ENCODE data around the gene KAT8. TPM values are rescaled to one million over a fixed set of nuclear protein-coding genes. Genes with fewer than 3 reads are reported as not detected.
A peak's percentile ranks its signal among the peaks of the same experiment; 100 is the strongest.
"Not testable (repeated sequence)": the region's sequence is repeated elsewhere in the genome, so short reads cannot be mapped to it uniquely, and the experiment has no call there.

KAT8 gene
- total RNA-seq, 2 experiments from 2014 or later = 54.8 to 56.1 TPM

- H3K27ac Mint-ChIP-seq = no peak overlapping the region
Observed at GRCh38 chr16:31087481-31087880, 30.0 kb upstream of the KAT8 start.

GRCh38 chr16:31087971-31088370 is 29.5 kb upstream of the KAT8 start:
- DNase-seq (no peak), ATAC-seq (no peak)
- Mint-ChIP-seq H3K4me1 (peaks cover 6% of the 10 kb centered on the region), H3K36me3 (peaks cover 6% of the 10 kb centered on the region), H3K27me3 (no peaks in the 10 kb centered on the region), H3K27ac (no peak overlapping the region), H3K9me3 (ENCODE audit: low read depth) (no peaks in the 10 kb centered on the region), H3K4me3 (no peak overlapping the region)
- CTCF ChIA-PET = no interaction called here

More at GRCh38 chr16:31087481-31087880, 30.0 kb upstream of the KAT8 start:
- H3K36me3 Mint-ChIP-seq = peaks cover 6% of the 10 kb centered on the region
- no peak for DNase-seq
- peaks cover 1% of the 10 kb centered on the region for H3K4me1 Mint-ChIP-seq
- no peak overlapping the region for H3K4me3 Mint-ChIP-seq
- no peaks in the 10 kb centered on the region for H3K27me3 Mint-ChIP-seq
- CTCF ChIA-PET = no interaction called here
- ATAC-seq = no peak
- H3K9me3 Mint-ChIP-seq (ENCODE audit: low read depth) = no peaks in the 10 kb centered on the region

- H3K36me3 Mint-ChIP-seq = peaks cover 6% of the 10 kb centered on the region
- no peak for ATAC-seq
- no peak within 1 kb of the TSS for H3K4me3 Mint-ChIP-seq
- peaks cover 10% of the 10 kb centered on the region for H3K4me1 Mint-ChIP-seq
- H3K27ac Mint-ChIP-seq = no peak within 1 kb of the TSS
- no peaks in the 10 kb centered on the region for H3K9me3 Mint-ChIP-seq (ENCODE audit: low read depth)
- H3K27me3 Mint-ChIP-seq = no peaks in the 10 kb centered on the region
- CTCF ChIA-PET = interaction anchor here (1.6 kb wide), 1 partner anchor 107 kb away, joined by 3 read pairs; no protein-coding TSS in a partner anchor
- DNase-seq = no peak
Observed at GRCh38 chr16:31088459-31089183, 28.8 kb upstream of the KAT8 start, which contains the start of gene PRSS53. Gene PRSS53, minus strand, starts transcription at chr16:31088943. Its CDS starts 134 bp downstream, at chr16:31088809.

DNA sequence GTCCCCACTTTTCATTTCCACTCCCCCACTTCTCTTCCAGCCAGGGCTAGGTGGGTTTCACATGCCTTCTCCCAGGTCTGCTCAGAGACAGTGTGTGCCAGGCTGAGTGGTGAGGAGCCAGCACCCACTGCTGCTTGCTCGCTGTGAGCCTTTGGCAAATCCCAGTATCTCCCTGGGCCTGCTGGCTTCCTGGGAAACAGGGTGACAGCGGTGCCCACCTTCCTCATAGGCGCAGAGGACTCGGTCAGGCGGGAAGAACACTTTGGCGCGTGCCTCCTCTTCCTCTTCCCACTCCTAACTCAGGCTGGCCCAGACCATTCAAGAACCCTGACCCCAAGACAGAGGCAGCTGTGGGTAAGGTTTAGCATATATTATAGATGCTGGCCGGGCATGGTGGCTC is 28.3 kb upstream of the KAT8 start:
- CTCF ChIA-PET = interaction anchor here (1.6 kb wide), 2 partner anchors 14 to 108 kb away, joined by 3 to 4 read pairs; no protein-coding TSS in a partner anchor
- no peak for ATAC-seq
- Mint-ChIP-seq H3K4me3 (no peak overlapping the region), H3K27me3 (no peaks in the 10 kb centered on the region), H3K4me1 (peaks cover 13% of the 10 kb centered on the region), H3K27ac (no peak overlapping the region), H3K9me3 (ENCODE audit: low read depth) (no peaks in the 10 kb centered on the region), H3K36me3 (peaks cover 6% of the 10 kb centered on the region)
- no peak for DNase-seq

DNA sequence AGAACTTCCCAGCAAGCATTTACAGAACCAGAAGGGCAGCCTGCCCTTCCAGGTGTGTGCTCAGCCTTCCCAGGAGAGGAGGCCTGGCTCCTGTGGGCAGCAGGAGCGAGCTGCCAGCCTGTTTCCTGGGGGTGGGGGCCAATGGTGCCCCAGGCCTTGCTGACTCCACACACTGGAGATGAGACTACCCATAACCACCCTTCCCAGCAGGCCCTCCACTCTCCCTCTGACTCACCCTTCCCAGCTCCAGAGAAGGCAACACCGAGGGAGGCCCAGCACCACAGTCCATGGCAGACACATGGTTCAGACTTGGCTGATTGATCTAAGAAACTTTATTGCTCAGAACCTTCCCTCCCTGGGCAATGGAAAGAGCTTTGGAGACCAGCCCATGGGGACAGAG is 26.9 kb upstream of the KAT8 start:
- Mint-ChIP-seq H3K36me3 (peaks cover 6% of the 10 kb centered on the region), H3K27me3 (no peaks in the 10 kb centered on the region), H3K4me1 (peaks cover 24% of the 10 kb centered on the region), H3K9me3 (ENCODE audit: low read depth) (no peaks in the 10 kb centered on the region), H3K4me3 (no peak overlapping the region), H3K27ac (no peak overlapping the region)
- CTCF ChIA-PET = interaction anchor here (1.6 kb wide), 1 partner anchor 13 kb away, joined by 4 read pairs; no protein-coding TSS in a partner anchor
- ATAC-seq (no peak), DNase-seq (no peak)

DNA sequence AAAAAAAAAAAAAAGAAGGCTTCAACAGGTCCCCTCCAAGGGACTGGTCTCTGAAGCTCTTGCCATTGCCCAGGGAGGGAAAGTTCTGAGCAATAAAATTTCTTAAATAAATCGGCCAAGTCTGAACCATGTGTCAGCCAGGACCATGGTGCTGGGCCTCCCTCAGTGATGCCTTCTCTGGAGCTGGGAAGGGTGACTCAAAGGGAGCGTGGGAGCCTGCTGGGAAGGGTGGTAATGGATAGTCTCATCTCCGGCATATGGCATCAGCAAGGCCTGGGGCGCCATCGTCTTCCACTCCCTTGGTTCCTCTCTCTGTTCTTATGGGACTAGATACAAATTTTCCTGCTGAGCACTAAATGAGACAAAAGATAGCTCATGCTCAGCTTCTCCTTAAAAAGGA is 25.1 kb upstream of the KAT8 start:
- Mint-ChIP-seq H3K27ac (no peak overlapping the region), H3K27me3 (no peaks in the 10 kb centered on the region), H3K4me3 (no peak overlapping the region), H3K36me3 (peaks cover 6% of the 10 kb centered on the region), H3K4me1 (peaks cover 30% of the 10 kb centered on the region), H3K9me3 (ENCODE audit: low read depth) (no peaks in the 10 kb centered on the region)
- DNase-seq (no peak), ATAC-seq (no peak)
- CTCF ChIA-PET = interaction anchor here (1.1 to 11.2 kb wide), 2 partner anchors 13 to 107 kb away, joined by 3 to 97 read pairs; partner anchors contain the start of gene HSD3B7

DNA sequence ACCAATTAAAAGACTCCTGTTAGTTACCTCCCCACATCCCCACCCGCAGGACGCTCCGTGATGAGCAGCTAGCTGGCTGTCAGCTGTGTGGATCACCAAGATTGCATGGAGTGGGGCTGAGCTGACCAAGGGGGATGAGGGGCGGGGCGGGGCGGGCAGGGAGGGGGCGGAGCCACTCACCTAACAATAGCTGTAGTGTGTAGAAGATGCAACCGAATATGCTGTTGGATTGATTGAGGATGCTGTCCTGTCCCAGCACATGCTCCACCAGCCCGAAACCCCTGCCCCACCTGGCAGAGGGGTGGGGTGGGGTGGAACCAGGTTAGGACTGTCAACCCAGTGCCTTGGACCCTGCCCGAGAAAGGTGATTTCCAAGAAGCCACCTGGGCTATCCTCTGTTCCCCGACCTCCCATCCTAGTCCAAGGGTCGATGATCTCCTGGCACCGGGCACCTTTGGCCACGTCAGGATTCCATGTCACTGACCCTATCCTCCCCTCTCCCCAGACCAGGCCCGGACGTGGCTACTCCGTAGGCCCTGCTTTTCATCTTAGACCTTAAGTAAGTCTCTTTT is 24.2 kb upstream of the KAT8 start:
- Mint-ChIP-seq H3K36me3 (peaks cover 6% of the 10 kb centered on the region), H3K27me3 (no peaks in the 10 kb centered on the region), H3K27ac (no peak overlapping the region), H3K4me3 (peak overlapping the region; percentile 98), H3K9me3 (ENCODE audit: low read depth) (no peaks in the 10 kb centered on the region), H3K4me1 (peaks cover 30% of the 10 kb centered on the region)
- DNase-seq (peak; percentile 51), ATAC-seq (no peak)
- CTCF ChIA-PET = interaction anchor here (1.1 to 11.2 kb wide), 5 partner anchors 14 to 140 kb away, joined by 3 to 97 read pairs (median 7); partner anchors contain the start of genes HSD3B7, ZNF646 and ZNF668

GRCh38 chr16:31094088-31094423 is 23.4 kb upstream of the KAT8 start:
- DNase-seq (no peak), ATAC-seq (peak; percentile 4)
- Mint-ChIP-seq H3K27me3 (no peaks in the 10 kb centered on the region), H3K27ac (peak overlapping the region; percentile 90), H3K36me3 (peaks cover 5% of the 10 kb centered on the region), H3K4me3 (peak overlapping the region; percentile 98), H3K9me3 (ENCODE audit: low read depth) (no peaks in the 10 kb centered on the region), H3K4me1 (peaks cover 30% of the 10 kb centered on the region)
- CTCF ChIA-PET = interaction anchor here (0.7 to 11.2 kb wide), 5 partner anchors 14 to 141 kb away, joined by 3 to 97 read pairs (median 7); partner anchors contain the start of genes HSD3B7, ZNF646 and ZNF668

DNA sequence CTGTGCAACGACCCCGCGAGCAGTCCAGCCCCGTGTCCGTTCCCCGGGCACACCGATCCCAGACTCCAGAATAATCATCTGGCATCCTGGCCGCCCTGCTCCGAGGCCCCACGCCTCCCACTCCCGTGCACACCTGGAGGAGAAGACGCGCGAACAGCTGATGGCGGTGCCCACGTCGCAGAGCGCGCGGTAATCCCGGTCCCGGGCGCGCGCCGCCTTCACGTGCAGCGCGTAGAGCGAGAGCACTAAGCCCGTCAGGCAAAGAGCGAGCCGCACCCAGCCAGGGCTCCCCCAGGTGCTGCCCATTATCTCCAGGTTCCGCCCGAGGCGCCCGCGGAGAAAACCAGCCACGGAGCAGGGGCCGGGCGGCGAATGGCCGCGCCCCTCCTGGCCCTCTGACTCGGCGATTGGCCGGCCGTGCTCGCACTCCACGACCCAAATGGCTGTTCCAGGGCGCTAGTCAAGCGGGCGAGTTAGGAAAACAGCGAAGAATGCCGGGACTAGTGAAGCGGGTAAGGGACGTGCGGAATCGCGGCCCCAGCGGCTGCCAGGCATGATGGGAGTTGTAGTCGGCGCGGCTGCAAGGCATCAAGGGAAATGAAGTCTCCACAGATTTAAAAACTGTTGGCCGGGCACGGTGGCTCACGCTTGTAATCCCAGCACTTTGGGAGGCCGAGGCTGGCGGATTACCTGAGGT is 22.9 kb upstream of the KAT8 start, which contains the start of gene VKORC1:
Gene VKORC1 (minus strand): TSS at position 374 of the 697 bp plus-strand sequence. CDS start 68 bp downstream, at position 306.
- peaks cover 30% of the 10 kb centered on the region for H3K4me1 Mint-ChIP-seq
- peaks cover 4% of the 10 kb centered on the region for H3K36me3 Mint-ChIP-seq
- ATAC-seq (peak; percentile 88), DNase-seq (peak; percentile 93)
- peak within 1 kb of the TSS; percentile 98 for H3K4me3 Mint-ChIP-seq
- peak within 1 kb of the TSS; percentile 90 for H3K27ac Mint-ChIP-seq
- CTCF ChIA-PET = interaction anchor here (0.7 to 11.2 kb wide), 8 partner anchors 9 to 153 kb away, joined by 3 to 97 read pairs (median 4); partner anchors contain the start of genes HSD3B7, ZNF646 and ZNF668
- H3K9me3 Mint-ChIP-seq (ENCODE audit: low read depth) = no peaks in the 10 kb centered on the region
- no peaks in the 10 kb centered on the region for H3K27me3 Mint-ChIP-seq

GRCh38 chr16:31099860-31100638 is 17.4 kb upstream of the KAT8 start:
- Mint-ChIP-seq H3K36me3 (no peaks in the 10 kb centered on the region), H3K27ac (no peak overlapping the region), H3K4me3 (no peak overlapping the region), H3K4me1 (peaks cover 10% of the 10 kb centered on the region), H3K9me3 (ENCODE audit: low read depth) (no peaks in the 10 kb centered on the region), H3K27me3 (no peaks in the 10 kb centered on the region)
- no peak for DNase-seq
- CTCF ChIA-PET = interaction anchor here (0.8 to 11.2 kb wide), 3 partner anchors 17 to 146 kb away, joined by 3 to 97 read pairs (median 4); partner anchors contain the start of genes HSD3B7 and KAT8
- no peak for ATAC-seq

DNA sequence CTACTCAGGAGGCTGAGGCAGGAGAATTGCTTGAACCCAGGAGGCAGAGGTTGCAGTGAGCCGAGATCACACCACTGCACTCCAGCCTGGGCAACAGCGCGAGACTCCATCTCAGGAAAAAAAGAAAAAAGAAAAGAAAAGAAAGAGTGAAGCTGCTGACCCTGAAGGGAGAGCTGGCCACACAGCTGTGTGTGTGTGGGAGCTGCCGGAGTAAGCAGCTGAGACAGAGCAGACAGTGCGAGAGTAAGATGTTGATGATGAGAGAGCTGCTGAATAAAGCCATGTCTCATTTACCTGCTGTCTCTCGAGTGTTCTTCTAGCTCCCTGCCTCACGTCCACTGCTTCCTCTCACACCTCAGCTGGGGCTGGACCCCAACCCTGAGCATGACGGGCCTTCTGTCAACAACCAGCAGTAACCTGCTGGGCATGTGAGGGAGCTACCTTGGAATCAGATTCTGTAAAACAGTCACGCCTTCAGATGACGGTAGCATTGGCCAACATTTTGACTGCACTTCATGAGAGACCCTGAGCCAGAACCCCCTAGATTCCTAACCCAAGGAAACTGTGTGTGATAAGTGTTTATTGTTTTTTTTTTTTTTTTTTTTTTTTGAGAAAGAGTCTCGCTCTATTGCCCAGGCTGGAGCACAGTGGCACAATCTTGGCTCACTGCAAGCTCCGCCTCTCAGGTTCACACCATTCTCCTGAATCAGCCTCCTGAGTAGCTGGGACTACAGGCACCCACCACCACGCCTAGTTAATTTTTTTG is 16.4 kb upstream of the KAT8 start:
- H3K27me3 Mint-ChIP-seq; DNase-seq; H3K4me3 Mint-ChIP-seq; ATAC-seq; H3K9me3 Mint-ChIP-seq (ENCODE audit: low read depth); H3K36me3 Mint-ChIP-seq; H3K27ac Mint-ChIP-seq; H3K4me1 Mint-ChIP-seq: not testable (repeated sequence)
- CTCF ChIA-PET = interaction anchor here (1.0 to 11.2 kb wide), 3 partner anchors 12 to 116 kb away, joined by 4 to 97 read pairs (median 4); partner anchors contain the start of genes HSD3B7 and KAT8

- H3K4me3 Mint-ChIP-seq = no peak overlapping the region
- DNase-seq (peak; percentile 89), ATAC-seq (peak; percentile 59)
- CTCF ChIA-PET = no interaction called here
- H3K27ac Mint-ChIP-seq = peak overlapping the region; percentile 75
- H3K4me1 Mint-ChIP-seq = peaks cover 22% of the 10 kb centered on the region
- peaks cover 10% of the 10 kb centered on the region for H3K36me3 Mint-ChIP-seq
- no peaks in the 10 kb centered on the region for H3K27me3 Mint-ChIP-seq
- no peaks in the 10 kb centered on the region for H3K9me3 Mint-ChIP-seq (ENCODE audit: low read depth)
Observed at GRCh38 chr16:31105677-31106213, 11.7 kb upstream of the KAT8 start.
